Measurements from ENCODE around the gene C16orf54. TPM values are rescaled to one million over a fixed set of nuclear protein-coding genes. Genes with fewer than 3 reads are reported as not detected.

Gene C16orf54
- total RNA-seq, 1 experiment from 2014 or later, result 0.15 TPM

GRCh38 chr16:29714396-29714795 is 31.4 kb downstream of the C16orf54 start:
- Histone ChIP-seq H3K4me3 (replicated peaks in 1 of 2; ENCODE audit: low read depth in 1 of 2, low read length in 2 of 2) (no peak overlapping the region), H3K9ac (ENCODE audit: low read length) (no peak overlapping the region), H3K4me2 (ENCODE audit: low read length) (no peak overlapping the region), H2AFZ (ENCODE audit: low read depth, low read length, poor library complexity, severe bottlenecking) (peak overlapping the region; percentile 89), H4K20me1 (ENCODE audit: insufficient read depth) (no peaks in the 10 kb centered on the region), H3K36me3 (ENCODE audit: control insufficient read depth in 1 of 2, insufficient read depth in 2 of 2, low read length in 2 of 2) (no peaks in the 10 kb centered on the region), H3K27ac (ENCODE audit: low read depth, low read length) (no peak overlapping the region), H3K4me1 (ENCODE audit: control insufficient read depth in 1 of 2, insufficient read depth in 2 of 2, low read length in 2 of 2) (peaks cover 5 to 11% of the 10 kb centered on the region in 2 experiments; a peak in 3 of 4 replicates), H3K9me3 (ENCODE audit: control insufficient read depth in 1 of 2, insufficient read depth in 1 of 2, low read depth in 1 of 2, low read length in 2 of 2) (no peaks in the 10 kb centered on the region), H3K79me2 (ENCODE audit: insufficient read depth, low read length) (no peaks in the 10 kb centered on the region), H3K27me3 (ENCODE audit: insufficient read depth, low read length) (no peaks in the 10 kb centered on the region), H3K9me2 (ENCODE audit: insufficient read depth) (no peaks in the 10 kb centered on the region)
- no peak for DNase-seq (ENCODE audit: low read depth, low spot score)
- TF ChIP-seq TCF7L2 (IDR thresholded peaks at IDR 0.05; ENCODE audit: borderline replicate concordance, extremely low read depth, insufficient read depth, insufficient read length) (no peak), ZFX (IDR thresholded peaks at IDR 0.05) (no peak), RAD21 (IDR thresholded peaks at IDR 0.05; ENCODE audit: low read depth) (no peak), FOSL1 (IDR thresholded peaks at IDR 0.05; ENCODE audit: low read depth) (no peak), CTCF (IDR thresholded peaks at IDR 0.05 in 2 of 3, conservative IDR thresholded peaks at IDR 0.05 in 1 of 3; ENCODE audit: borderline replicate concordance in 1 of 3, insufficient read depth in 1 of 3, low read depth in 2 of 3, low read length in 2 of 3) (no peak), CBX3 (IDR thresholded peaks at IDR 0.05; ENCODE audit: low read depth) (no peak), ATF3 (IDR thresholded peaks at IDR 0.05) (no peak), POLR2A (IDR thresholded peaks at IDR 0.05; ENCODE audit: borderline replicate concordance, extremely low read depth, insufficient read depth, insufficient read length) (no peak), YY1 (IDR thresholded peaks at IDR 0.05; ENCODE audit: extremely low read depth, insufficient replicate concordance, low read depth, low read length) (no peak), MAX (IDR thresholded peaks at IDR 0.05) (no peak), JUND (IDR thresholded peaks at IDR 0.05) (no peak), ZBTB33 (IDR thresholded peaks at IDR 0.05; ENCODE audit: extremely low read depth, insufficient replicate concordance, low read length) (no peak), ELF1 (IDR thresholded peaks at IDR 0.05; ENCODE audit: borderline replicate concordance, low read depth) (no peak), POLR2AphosphoS5 (IDR thresholded peaks at IDR 0.05; ENCODE audit: low read depth, low read length) (no peak), SP1 (IDR thresholded peaks at IDR 0.05; ENCODE audit: low read depth) (no peak), SRF (IDR thresholded peaks at IDR 0.05; ENCODE audit: low read depth) (no peak), ZNF274 (IDR thresholded peaks at IDR 0.05; ENCODE audit: low read depth, low read length) (no peak), EZH2 (IDR thresholded peaks at IDR 0.05) (no peak), EGR1 (IDR thresholded peaks at IDR 0.05; ENCODE audit: low read depth) (no peak), EZH2phosphoT487 (IDR thresholded peaks at IDR 0.05; ENCODE audit: borderline replicate concordance) (no peak)
- POLR2A ChIA-PET, result no interaction called here
- no TSS peak for BruUV-seq (replicated peaks)
- CTCF ChIA-PET, result interaction anchor here (1.5 to 2.3 kb wide), 2 partner anchors 14 to 15 kb away, joined by 4 to 6 read pairs; no protein-coding TSS in a partner anchor
- RAD21 ChIA-PET (ENCODE audit: low non-redundant PET in 1 of 2, low total read pairs in 2 of 2, uncharacterized antibody in 2 of 2, unreplicated experiment in 2 of 2), result no interaction called here
- intact Hi-C loops (cut with micrococcal nuclease), result no loop called here
- no peak for ATAC-seq
